ENCODE results near the gene C3orf20. TPM values are rescaled to one million over a fixed set of nuclear protein-coding genes. Genes with fewer than 3 reads are reported as not detected.
"Not testable (repeated sequence)": the region's sequence is repeated elsewhere in the genome, so short reads cannot be mapped to it uniquely, and the experiment has no call there.

The C3orf20 gene
- polyA plus RNA-seq, 1 donor, result 0.32 TPM

- DNase-seq, result peak; percentile 48
These were observed 25.5 kb upstream of the C3orf20 start for GRCh38 chr3:14649466-14649865.

GRCh38 chr3:14650193-14650592 is 24.7 kb upstream of the C3orf20 start:
- no peak for DNase-seq

DNA sequence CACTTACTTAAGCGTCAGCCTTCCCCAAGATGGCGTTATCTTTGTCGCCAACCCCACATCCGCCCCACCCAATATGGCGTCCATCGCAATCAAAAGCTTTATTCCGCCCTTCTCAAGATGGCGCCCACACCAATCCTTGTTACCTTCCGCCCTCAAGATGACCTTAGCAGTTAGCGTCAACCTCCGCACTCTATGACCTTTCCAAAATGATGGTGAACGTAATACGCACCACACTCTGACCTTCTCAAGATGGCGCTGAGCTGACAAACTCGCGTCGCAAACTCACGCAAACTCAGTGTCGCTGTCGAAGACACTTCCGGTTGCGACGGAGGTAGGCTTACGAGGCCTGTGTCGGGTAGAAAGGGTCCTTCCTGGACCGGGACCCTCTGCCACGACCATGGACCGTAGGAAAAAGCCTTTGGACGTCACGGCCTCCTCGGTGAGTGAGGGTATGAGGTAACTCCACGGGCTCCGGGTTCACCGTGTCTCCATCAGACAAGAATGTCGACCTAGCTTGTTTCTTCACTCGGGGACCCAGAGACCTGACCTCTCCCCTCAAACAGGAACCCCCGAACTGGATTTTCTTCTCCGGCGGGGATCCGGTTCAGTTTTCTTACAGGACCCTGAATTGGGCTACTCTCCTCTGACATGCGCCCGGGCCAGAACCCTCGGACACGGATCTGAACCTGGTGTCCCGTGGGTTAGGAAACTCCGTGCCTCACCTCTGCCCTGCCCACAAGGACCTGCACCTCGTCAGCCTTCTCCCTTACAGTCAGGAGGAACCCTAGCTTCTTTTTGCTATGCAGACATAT is 23.3 kb upstream of the C3orf20 start, which contains the start of gene CCDC174:
CCDC174 (plus strand) TSS at position 323 of the 812 bp plus-strand sequence; CDS start at position 398, 75 bp downstream.
- peak; percentile 99 for DNase-seq

DNA sequence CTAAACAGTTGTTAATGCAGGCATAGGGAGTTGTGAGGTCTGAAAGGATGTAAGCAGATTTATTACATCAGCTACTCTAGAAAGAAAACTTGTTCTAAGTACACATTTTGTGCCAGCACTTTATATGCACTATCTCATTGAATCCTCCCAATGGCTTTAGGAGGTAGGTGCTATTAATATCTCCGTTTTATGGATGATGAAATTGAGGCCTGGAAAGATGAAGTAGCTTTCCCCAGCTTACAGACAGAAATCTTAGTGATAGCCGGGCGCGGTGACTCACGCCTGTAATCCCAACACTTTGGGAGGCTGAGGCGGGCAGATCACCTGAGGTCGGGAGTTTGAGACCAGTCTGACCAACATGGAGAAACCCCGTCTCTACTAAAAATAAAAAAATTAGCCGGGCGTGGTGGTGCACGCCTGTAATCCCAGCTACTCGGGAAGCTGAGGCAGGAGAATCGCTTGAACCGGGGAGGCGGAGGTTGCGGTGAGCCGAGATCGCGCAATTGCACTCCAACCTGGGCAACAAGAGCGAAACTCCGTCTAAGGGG is 22.5 kb upstream of the C3orf20 start:
- DNase-seq, result not testable (repeated sequence)

DNA sequence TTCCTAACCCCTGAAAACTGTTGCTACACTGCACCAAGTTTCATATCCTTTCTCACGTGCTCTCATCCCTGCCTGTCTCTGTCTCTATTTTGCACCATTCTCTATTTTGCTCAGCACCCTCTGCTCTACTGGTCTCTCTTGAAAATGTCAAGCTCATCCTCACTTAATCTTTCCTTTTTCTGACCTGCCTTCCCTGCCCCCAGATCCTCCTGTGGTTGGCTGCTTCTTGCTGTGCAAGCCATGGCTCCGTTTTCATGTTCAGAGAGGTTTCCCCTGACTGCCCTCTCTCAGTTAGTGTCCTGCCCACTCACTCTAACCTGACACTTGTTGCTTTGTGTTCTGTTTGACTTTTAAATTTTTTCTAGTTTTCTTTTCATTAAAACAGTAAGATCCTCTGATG is 17.4 kb upstream of the C3orf20 start:
- DNase-seq, result no peak

DNA sequence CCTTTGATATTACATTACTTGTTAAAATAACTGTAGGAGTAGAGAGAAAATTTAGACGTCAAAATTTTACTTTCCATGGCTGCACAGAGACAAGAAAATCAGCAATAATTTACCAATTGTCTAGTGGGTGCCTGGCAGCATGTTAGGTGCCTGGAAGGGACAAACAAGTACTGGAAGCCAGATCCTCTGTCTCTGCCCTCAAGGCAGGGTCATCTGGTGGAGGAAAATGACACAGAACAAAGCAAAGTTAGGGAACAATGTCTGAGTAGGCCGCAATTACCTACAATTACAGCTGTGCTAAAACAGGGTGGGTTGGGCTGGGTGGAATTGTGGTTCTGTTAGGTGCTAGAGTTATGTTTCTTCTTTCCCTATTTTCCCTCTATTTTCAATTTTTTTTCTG is 16.0 kb upstream of the C3orf20 start:
- no peak for DNase-seq

GRCh38 chr3:14660942-14661341 is 14.0 kb upstream of the C3orf20 start:
- no peak for DNase-seq

DNA sequence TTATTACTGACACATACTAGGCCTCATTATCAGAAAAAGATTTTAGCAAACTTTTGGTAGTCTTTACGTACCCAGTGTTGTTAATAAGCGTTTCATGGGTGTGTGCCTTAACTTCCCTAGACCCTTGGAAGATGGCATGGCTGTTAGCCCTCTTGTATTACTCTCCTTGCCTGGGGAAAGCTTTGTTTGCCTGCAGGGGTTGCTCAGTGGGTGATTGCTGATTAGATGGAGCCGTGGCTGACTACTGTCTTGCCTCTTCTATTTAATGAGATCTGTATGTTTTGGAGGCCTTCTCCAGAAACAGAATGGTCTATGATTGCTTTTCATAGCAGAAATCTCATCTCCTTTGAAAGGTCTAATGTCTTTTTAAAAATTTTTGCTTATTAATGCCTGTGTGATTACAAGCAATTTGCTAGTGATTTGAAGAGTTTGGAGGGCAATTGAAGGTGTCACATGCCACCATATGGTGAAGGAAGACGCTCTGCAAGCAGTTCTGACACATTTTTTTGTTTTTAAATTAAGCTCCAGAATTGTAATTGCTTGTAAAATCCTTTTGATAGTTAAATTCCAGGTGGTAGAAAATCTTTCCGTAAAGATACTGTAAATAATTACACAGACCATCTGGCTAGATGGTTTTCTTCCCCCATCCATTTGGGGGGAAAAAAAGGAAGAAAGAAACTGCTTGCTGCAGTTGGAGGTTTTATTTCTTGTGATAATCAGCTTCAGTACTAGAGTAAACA is 11.4 kb upstream of the C3orf20 start:
- DNase-seq, result no peak

- DNase-seq, result no peak
These were observed 10.8 kb upstream of the C3orf20 start for GRCh38 chr3:14664170-14664569.

DNA sequence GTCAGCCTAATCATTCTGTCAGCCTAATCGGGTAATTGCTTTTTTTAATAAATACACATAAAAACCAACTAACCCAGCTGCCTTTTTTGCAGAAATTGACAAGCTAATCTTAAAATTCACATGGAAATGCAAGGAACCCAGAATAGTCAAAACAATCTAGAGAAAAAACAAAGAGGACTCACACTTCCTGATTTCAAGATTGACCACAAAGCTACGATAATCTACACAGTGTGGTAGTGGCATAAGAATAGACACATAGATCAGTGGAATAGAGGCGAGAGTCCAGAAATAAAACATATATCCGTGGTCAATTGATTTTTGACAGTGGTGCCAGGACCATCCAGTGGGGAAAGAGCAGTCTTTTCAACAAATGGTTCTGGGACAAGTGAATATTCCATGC is 2.4 kb upstream of the C3orf20 start:
- DNase-seq, result no peak

DNA sequence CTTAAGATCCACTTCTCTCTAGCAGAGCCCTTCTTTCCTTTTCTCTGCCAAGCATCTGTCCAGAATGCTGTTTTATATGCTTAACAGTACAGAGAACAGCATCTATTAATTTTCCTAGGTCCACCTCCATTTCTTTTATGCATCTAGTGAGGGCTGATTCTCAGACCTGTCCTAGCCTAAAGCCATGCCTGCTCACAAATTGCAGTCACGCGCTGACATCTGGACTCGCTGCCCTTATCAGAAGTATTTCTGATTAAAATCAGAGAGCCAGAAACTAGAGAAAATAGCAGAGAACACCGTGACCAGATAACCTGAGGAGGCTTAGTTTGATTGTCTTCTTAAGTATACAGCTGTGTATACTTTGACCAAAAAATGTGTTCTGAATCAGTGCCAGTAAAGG is 1.9 kb downstream of the C3orf20 start:
- DNase-seq, result no peak

DNA sequence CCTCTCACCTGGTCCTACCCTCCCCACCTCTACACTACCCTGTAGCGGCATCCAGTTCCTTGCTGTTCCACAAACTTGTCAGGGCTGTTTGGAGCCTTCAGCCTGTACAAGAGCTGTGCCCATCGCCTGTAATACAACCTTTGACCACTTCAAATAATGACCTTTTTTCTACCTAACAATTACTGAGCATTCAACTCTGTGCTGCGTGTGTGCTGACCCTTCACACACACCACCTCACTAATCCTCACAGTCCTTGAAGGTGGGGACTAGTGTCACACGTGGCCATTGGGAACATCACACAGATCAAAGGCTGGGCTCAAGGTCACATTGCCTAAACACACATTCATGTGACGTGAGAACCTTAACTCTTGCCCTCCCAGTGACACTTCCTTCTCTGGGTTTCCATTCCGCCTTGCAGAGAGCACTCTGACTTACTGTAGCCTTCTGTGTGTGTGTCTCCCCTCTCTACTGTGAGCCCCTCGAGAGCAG is 3.1 kb downstream of the C3orf20 start:
- DNase-seq, result no peak

- no peak for DNase-seq
These were observed 5.2 kb downstream of the C3orf20 start for GRCh38 chr3:14680115-14680514.

DNA sequence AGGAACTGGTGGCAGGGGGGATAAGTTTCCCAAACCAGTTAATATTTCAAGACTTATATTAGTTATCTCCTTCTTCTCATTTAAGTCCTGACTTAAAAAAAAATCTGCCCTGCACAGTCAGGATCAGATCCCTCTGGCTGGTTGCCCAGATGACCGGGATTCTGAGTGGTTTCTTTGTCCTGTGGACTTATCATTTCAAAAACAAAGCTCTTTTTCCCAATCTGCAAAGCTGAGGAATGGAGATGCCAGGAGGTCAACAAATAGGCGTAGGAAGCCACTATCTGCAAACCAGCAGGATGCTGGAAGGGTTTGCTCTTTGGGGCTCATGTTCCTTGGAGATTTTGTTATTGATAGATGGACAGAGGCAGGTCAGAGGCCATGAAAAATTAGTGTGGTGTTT is 5.8 kb downstream of the C3orf20 start:
- no peak for DNase-seq

DNA sequence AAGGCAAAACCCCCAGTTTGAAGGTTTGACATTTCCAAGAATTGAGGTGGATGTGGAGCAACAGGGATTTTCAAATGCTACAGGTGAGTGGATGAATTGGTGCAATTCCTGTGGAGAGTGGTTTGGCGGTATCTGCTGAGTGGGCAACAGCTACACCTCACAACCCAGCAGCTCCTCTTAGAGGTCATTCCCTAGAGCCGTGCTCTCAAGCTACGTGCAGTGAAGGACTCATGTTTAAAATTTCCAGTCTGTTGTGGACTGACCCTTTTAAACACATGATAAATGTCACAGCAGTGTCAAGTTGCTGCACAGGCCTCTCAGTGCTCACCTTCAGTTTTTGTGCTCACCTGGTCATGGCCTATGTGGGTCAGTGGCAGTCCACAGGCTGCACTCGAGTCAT is 9.5 kb downstream of the C3orf20 start:
- DNase-seq, result no peak

GRCh38 chr3:14685179-14685578 is 10.2 kb downstream of the C3orf20 start:
- no peak for DNase-seq

DNA sequence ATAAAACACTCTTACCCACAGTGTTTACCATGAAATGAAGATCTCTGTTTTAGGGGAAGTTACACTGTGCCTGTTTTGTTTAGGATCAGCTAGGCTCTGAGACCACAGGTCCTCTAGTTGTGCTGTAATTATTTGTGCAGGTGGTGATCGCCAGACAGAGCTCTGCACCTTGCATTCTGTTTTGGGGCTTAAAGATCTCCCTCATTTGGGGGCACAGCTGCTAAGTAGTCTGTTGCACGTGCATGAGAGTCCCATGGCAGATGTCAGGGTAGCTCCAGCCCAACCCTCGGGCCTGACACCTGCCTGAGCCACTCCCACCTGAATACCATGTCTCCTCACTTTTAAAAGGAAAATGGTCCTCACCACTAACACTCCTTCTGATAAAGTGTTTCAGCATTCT is 12.4 kb downstream of the C3orf20 start:
- no peak for DNase-seq

- no peak for DNase-seq
These were observed 13.6 kb downstream of the C3orf20 start for GRCh38 chr3:14688525-14688924.

DNA sequence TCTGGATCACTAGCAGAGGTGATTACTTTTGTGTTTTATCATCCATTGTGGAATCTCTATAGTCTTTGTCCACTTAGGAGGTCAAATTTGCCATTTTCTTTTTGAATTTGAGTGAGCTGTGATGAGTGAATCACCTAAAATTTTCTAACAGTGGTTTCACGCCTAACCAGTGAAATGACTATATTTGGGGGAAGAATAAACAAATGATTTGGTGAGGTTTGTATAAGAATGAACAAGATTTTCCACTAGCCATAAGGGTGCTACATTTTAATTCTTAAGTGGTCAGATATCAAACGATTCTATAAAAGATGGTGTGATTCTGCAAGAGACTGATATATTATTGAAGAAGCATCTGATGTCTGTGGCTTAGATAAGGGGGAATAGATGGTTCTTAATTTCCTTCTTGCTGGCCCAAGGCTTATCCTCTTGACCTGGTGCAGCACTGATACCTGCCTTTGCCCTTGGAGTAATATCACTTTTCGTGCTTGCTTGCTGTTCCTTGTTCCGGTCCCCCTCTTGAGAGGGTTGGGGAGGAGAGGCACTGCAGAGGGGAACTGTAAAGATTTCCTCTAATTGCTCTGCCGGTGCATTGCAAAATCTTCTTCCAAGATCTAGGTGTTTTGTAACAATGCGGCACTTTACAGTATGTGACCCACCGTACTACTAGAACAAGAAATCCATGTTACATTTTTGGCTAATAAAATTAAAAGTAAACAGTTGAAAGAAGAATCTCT is 14.5 kb downstream of the C3orf20 start:
- no peak for DNase-seq

DNA sequence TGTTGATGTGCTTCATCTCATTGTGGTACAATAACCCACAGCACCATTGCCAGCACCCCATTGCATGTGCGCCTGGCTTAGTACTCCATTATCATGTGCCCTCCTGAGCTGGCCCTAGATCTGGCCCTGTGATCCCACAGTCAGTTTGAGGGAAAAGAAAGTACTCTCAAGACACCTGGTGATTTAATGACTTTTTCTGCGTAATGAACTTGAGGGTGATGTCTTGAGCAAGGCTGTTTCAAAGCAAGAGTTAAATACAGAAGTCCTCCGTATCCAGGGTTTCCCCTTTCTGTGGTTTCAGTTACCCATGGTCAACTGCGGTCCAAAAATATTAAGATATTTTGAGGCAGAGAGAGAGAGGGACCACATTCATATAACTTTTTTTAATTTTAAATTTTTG is 16.3 kb downstream of the C3orf20 start:
- no peak for DNase-seq

DNA sequence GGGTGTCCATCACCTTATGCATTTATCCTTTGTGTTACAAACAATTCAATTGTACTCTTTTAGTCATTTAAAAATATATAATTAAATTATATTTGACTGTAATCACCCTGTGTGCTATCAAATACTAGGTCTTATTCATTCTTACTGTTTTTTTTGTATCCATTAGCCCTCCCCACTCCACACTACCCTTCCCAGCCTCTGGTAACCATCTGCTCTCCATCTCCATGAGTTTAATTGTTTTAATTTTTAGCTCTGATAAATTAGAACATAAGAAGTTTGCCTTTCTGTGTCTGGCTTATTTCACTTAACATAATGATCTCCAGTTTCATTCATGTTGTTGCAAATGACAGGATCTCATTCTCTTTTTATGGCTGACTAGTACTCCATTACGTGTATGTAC is 16.8 kb downstream of the C3orf20 start:
- DNase-seq, result no peak

- DNase-seq, result no peak
These were observed 23.8 kb downstream of the C3orf20 start for GRCh38 chr3:14698601-14699244.
